Spleen (tissue), 7 donors: ENCODE results near the gene RHEB.

Source experiments
- POLR2A ChIP-seq, 3 donors: fragments of 450-650 bp; IDR thresholded peaks; one replicate each; pipeline ENCODE4 v1.5.1; 2017; ENCODE audit warnings: antibody characterized with exemption in 3 of 3, mild to moderate bottlenecking in 1 of 3
- POLR2AphosphoS5 ChIP-seq, 3 donors: sonication (generic); formaldehyde crosslinking; IDR thresholded peaks; one replicate each; pipeline ENCODE4 v1.5.1; 2017; ENCODE audit warnings: antibody characterized with exemption in 3 of 3
- TF ChIP-seq, protein P1 (sequence below), 11 experiments: fragments of 200-600 bp in 7 of 11; fragments of 450-650 bp in 4 of 11; sonication (generic) in 4 of 11; IDR thresholded peaks in 8 of 11; conservative IDR thresholded peaks in 3 of 11; 1 replicate in 7 of 11; 2 replicates in 4 of 11; pipeline versions ENCODE4 v1.4.0 to v1.8.0; 2016 to 2021; ENCODE audit warnings: antibody characterized with exemption in 11 of 11, inconsistent platforms in 4 of 11, mild to moderate bottlenecking in 1 of 11
- donor health status: DM: no; HTN: no; CAD: no; lungs with moderate emphysema.
- donor health status: DM: no; HTN: no; CAD: no.
- donor health status: DM: no; HTN: no; CAD: no.

DNA sequence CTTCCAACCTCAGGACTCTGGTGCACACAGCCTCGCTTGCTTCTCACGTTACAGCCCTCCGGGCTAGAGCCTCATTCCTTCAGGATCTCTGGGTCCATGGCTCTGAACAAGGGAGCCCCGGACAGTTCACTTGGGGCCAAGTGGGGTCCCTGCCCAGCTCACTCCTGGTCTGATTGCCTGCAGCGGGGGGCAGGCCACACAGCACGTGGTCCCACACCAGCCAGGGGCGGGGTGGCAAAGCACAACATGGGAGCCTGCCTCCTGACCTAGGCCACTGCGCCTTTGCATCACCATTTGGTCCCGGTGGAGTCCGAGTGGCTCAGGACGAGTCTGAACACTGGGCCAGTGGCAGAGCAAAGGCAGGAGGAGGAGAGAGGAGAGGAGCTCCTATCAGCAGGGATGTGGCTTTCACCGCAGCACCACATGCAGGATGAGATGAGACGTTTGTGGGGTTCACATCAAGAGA, 66.3 kb downstream of the RHEB start:
- TF ChIP-seq, protein P1, sequence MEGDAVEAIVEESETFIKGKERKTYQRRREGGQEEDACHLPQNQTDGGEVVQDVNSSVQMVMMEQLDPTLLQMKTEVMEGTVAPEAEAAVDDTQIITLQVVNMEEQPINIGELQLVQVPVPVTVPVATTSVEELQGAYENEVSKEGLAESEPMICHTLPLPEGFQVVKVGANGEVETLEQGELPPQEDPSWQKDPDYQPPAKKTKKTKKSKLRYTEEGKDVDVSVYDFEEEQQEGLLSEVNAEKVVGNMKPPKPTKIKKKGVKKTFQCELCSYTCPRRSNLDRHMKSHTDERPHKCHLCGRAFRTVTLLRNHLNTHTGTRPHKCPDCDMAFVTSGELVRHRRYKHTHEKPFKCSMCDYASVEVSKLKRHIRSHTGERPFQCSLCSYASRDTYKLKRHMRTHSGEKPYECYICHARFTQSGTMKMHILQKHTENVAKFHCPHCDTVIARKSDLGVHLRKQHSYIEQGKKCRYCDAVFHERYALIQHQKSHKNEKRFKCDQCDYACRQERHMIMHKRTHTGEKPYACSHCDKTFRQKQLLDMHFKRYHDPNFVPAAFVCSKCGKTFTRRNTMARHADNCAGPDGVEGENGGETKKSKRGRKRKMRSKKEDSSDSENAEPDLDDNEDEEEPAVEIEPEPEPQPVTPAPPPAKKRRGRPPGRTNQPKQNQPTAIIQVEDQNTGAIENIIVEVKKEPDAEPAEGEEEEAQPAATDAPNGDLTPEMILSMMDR (IDR thresholded peaks at IDR 0.05 in 8 of 11, conservative IDR thresholded peaks at IDR 0.05 in 3 of 11), result no peak
- TF ChIP-seq POLR2AphosphoS5 (IDR thresholded peaks at IDR 0.05), result no peak
- no peak for TF ChIP-seq POLR2A (IDR thresholded peaks at IDR 0.05)
